IPS DF 6.9 (cell line): ENCODE data around the gene NUDT14.

Experiments used
- DNase-seq: peaks from one replicate; pipeline ENCODE4 v3.0.0-alpha.2; 2013; ENCODE audit warnings: low read depth, low spot score
- H3K27ac ChIP-seq: one replicate; pipeline ENCODE4 v1.5.1; 2013; ENCODE audit warnings: low read length, control low read depth
- H3K27me3 ChIP-seq: 2 replicates; pipeline ENCODE4 v1.6.1; 2013; ENCODE audit warnings: mild to moderate bottlenecking, low read length; ENCODE audit not compliant: control insufficient read depth, insufficient read depth
- H3K36me3 ChIP-seq: 2 replicates; pipeline ENCODE4 v1.6.1; 2013; ENCODE audit warnings: low read length; ENCODE audit not compliant: control insufficient read depth, insufficient read depth
- H3K4me1 ChIP-seq: 2 replicates; pipeline ENCODE4 v1.6.1; 2013; ENCODE audit warnings: low read length; ENCODE audit not compliant: control insufficient read depth, insufficient read depth
- H3K4me3 ChIP-seq: 2 replicates; pipeline ENCODE4 v1.5.1; 2013; ENCODE audit warnings: mild to moderate bottlenecking, low read length
- H3K9me3 ChIP-seq: 2 replicates; pipeline ENCODE4 v1.6.1; 2013; ENCODE audit warnings: low read length, inconsistent platforms; ENCODE audit not compliant: control insufficient read depth, insufficient read depth
- WGBS: extraction: QIAGEN DNeasy Blood & Tissue Kit; methylation state at CpG from one replicate; pipeline ENCODE4 v1.1.7; 2013; ENCODE audit warnings: mixed read lengths, missing lambda C conversion rate; ENCODE audit not compliant: insufficient read length, insufficient coverage; 5-methylcytosine and 5-hydroxymethylcytosine counted together

NUDT14 gene

GRCh38 chr14:105141026-105141425, 40.1 kb downstream of the NUDT14 start:
- Histone ChIP-seq H3K4me3 (no peak overlapping the region), H3K36me3 (no peaks in the 10 kb centered on the region; the same call in 1 of the 2 replicates), H3K27ac (no peak overlapping the region), H3K9me3 (no peaks in the 10 kb centered on the region), H3K27me3 (no peaks in the 10 kb centered on the region), H3K4me1 (no peaks in the 10 kb centered on the region; the same call in 1 of the 2 replicates)
- no CpG with 5 or more reads among the region's 6 CpGs for WGBS
- DNase-seq = no peak

GRCh38 chr14:105140581-105140980, 40.5 kb downstream of the NUDT14 start:
- Histone ChIP-seq H3K4me3 (no peak overlapping the region), H3K27me3 (no peaks in the 10 kb centered on the region), H3K27ac (no peak overlapping the region), H3K4me1 (no peaks in the 10 kb centered on the region; the same call in 1 of the 2 replicates), H3K36me3 (no peaks in the 10 kb centered on the region; the same call in 1 of the 2 replicates), H3K9me3 (no peaks in the 10 kb centered on the region)
- no peak for DNase-seq
- WGBS = no CpG with 5 or more reads among the region's 7 CpGs

- no peaks in the 10 kb centered on the region; the same call in 1 of the 2 replicates for H3K4me1 ChIP-seq
- H3K27me3 ChIP-seq = no peaks in the 10 kb centered on the region
- H3K27ac ChIP-seq = no peak overlapping the region
- no peak for DNase-seq
- no peak overlapping the region for H3K4me3 ChIP-seq
- no peaks in the 10 kb centered on the region; the same call in 1 of the 2 replicates for H3K36me3 ChIP-seq
- no CpG with 5 or more reads among the region's 5 CpGs for WGBS
- H3K9me3 ChIP-seq = no peaks in the 10 kb centered on the region
Observed at GRCh38 chr14:105139831-105140239, 41.3 kb downstream of the NUDT14 start.

DNA sequence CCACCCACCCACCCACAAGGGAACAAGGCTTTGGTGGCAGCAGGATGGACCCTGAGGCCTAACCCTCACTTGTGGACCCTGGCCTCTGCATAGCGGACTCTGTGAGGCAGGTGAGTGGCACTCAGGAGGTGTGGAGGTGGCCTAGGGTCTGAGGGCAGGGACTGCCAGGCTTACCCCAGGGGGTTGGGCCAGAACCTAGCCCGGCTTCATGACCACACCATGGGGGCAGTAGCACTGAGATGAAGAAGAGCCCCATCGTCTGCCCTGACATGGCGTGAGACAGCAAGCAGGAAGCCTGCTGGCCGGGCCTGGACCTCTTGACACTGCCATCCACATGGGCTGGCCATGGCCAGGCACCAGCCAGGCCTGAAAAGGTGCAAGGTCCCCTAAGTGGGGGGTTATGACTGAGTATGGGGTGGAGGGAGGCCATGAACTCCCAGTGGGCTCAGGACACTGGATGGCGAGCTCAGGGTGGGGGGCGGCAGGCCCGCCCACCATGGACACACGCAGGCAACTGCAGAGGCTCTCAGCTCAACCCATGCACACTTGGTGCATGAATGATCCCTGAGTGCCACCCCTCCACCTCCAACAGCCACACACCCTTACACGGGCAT, 41.8 kb downstream of the NUDT14 start:
- Histone ChIP-seq H3K4me3 (no peak overlapping the region), H3K9me3 (no peaks in the 10 kb centered on the region), H3K27ac (no peak overlapping the region), H3K4me1 (no peaks in the 10 kb centered on the region; the same call in 1 of the 2 replicates), H3K36me3 (no peaks in the 10 kb centered on the region; the same call in 1 of the 2 replicates), H3K27me3 (no peaks in the 10 kb centered on the region)
- WGBS = no CpG with 5 or more reads among the region's 10 CpGs
- no peak for DNase-seq

DNA sequence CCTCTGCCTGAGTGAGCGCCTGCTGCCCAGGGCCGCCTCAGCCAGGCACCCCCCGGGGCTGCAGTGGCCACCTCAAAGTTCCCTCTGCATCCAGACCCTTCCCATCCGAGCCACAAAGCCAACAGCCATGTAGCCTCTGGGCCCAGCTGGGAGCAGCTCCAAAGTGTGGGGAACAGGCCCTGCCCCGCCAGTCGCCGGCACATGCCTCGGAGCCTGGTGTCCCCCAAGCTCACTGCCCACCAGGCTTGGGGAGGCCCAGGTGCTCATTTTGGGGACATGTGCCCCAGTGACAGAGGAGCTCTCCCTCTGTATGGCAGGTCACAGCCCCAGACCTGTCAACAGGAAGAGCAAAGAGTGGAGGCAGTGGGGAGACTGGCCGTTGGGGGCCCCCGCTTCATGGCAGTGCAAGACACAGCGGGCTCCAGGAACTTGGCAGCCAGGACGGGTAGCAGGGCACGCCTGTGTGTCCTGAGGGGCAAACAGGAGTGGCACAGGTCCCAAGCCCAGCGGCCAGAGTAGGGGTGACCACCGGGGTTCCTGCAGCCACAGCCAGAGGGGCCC, 42.5 kb downstream of the NUDT14 start:
- Histone ChIP-seq H3K36me3 (no peaks in the 10 kb centered on the region; the same call in 1 of the 2 replicates), H3K27ac (no peak overlapping the region), H3K9me3 (no peaks in the 10 kb centered on the region), H3K27me3 (no peaks in the 10 kb centered on the region), H3K4me3 (no peak overlapping the region), H3K4me1 (no peaks in the 10 kb centered on the region; the same call in 1 of the 2 replicates)
- no peak for DNase-seq
- no CpG with 5 or more reads among the region's 15 CpGs for WGBS

DNA sequence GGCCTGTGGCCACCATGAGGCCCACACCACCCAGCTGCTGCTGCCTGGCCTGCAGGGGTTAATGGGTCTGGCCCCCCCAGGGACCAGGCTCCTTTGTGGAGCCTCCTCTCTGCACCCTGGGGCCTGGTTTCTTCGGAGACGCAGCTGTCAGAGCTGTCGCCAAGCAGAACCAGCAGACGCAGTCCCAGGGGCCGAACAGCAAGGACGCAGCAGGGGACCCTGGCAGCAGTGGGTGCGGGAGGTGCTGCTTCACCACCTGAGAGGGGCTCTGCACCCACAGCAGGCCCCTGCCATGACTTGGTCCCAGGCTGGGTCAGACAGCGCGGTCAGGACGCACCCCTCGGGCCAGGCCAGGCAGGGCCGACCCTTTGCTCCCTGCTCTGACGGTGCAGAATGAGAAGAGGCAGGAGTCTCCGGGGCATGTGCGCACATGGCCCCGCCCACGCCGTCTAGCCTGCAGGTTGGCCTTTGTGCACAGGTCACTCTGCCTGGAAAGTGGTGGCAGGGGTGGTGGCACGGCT, 43.0 kb downstream of the NUDT14 start:
- no peak for DNase-seq
- no peaks in the 10 kb centered on the region; the same call in 1 of the 2 replicates for H3K36me3 ChIP-seq
- H3K27me3 ChIP-seq = no peaks in the 10 kb centered on the region
- no peaks in the 10 kb centered on the region for H3K9me3 ChIP-seq
- no peak overlapping the region for H3K27ac ChIP-seq
- no peaks in the 10 kb centered on the region; the same call in 1 of the 2 replicates for H3K4me1 ChIP-seq
- WGBS = no CpG with 5 or more reads among the region's 19 CpGs
- no peak overlapping the region for H3K4me3 ChIP-seq

- Histone ChIP-seq H3K36me3 (no peaks in the 10 kb centered on the region; the same call in 1 of the 2 replicates), H3K4me3 (no peak overlapping the region), H3K4me1 (no peaks in the 10 kb centered on the region; the same call in 1 of the 2 replicates), H3K27me3 (no peaks in the 10 kb centered on the region), H3K27ac (no peak overlapping the region), H3K9me3 (no peaks in the 10 kb centered on the region)
- no peak for DNase-seq
- no CpG with 5 or more reads among the region's 14 CpGs for WGBS
Observed at GRCh38 chr14:105137481-105138020, 43.6 kb downstream of the NUDT14 start.

GRCh38 chr14:105136401-105137322, 44.5 kb downstream of the NUDT14 start:
- H3K9me3 ChIP-seq = no peaks in the 10 kb centered on the region
- no peaks in the 10 kb centered on the region; the same call in 1 of the 2 replicates for H3K36me3 ChIP-seq
- no CpG with 5 or more reads among the region's 50 CpGs for WGBS
- no peak overlapping the region for H3K4me3 ChIP-seq
- H3K27me3 ChIP-seq = no peaks in the 10 kb centered on the region
- H3K4me1 ChIP-seq = no peaks in the 10 kb centered on the region
- no peak overlapping the region for H3K27ac ChIP-seq
- no peak for DNase-seq

GRCh38 chr14:105135700-105136395, 45.3 kb downstream of the NUDT14 start:
- no peaks in the 10 kb centered on the region for H3K9me3 ChIP-seq

More at GRCh38 chr14:105135700-105136395, 45.3 kb downstream of the NUDT14 start:
- H3K36me3 ChIP-seq = no peaks in the 10 kb centered on the region; the same call in 1 of the 2 replicates
- no peaks in the 10 kb centered on the region for H3K4me1 ChIP-seq
- no peak for DNase-seq
- no CpG with 5 or more reads among the region's 14 CpGs for WGBS
- no peak overlapping the region for H3K27ac ChIP-seq
- no peaks in the 10 kb centered on the region for H3K27me3 ChIP-seq
- H3K4me3 ChIP-seq = no peak overlapping the region
